GM11168 (cell line): ENCODE data around the gene THRB.

Experiments
- in situ Hi-C: fragments of 300-500 bp; cut with MboI; formaldehyde crosslinking; loops from one replicate; pipeline ENCODE4 v1.12.0; 2022; ENCODE audit warnings: low sequenced_read_pairs; ENCODE audit not compliant: unreplicated experiment

THRB gene

DNA sequence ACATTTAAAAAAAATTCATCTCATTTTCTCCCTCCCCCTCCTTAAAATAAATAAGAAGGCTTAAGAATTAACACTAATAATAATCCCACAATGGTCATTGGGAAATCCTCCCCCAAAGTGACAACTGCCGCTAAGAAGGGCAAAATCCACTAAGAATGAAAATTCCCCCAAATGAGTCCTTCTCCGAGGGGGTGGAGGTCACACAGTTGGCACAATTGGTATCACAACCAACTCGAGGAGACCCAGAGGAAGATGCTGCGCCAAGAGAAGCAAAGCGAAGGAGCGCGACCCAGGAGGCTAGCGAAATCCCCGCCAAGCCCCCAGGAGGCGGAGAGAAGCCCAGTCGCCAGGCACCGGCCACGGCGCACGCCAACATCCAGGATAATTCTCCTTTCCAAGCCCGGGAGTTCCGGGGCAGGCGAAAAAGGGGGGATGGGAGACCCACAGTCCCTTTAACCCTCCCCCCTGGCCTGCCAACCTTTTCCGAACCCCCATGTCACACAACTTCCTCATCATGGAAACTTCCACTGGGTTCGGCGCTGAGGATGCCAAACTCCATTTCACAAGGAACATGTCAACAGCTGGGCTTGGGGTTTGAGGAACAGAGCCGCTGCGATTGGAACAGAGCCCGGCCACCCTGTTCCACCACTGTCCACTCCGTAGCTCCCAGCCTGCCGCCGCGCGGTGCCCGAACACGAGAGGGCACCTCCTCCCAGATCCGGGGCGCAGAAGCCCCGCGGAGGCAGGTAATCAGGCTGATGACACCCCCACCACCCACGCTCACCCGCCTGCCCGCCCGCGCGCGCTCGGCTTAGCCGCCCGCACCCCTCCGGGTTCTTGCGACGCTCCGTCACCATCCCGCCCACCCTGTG lies 668 bp downstream of the THRB start:
- in situ Hi-C loops, result no loop called here

DNA sequence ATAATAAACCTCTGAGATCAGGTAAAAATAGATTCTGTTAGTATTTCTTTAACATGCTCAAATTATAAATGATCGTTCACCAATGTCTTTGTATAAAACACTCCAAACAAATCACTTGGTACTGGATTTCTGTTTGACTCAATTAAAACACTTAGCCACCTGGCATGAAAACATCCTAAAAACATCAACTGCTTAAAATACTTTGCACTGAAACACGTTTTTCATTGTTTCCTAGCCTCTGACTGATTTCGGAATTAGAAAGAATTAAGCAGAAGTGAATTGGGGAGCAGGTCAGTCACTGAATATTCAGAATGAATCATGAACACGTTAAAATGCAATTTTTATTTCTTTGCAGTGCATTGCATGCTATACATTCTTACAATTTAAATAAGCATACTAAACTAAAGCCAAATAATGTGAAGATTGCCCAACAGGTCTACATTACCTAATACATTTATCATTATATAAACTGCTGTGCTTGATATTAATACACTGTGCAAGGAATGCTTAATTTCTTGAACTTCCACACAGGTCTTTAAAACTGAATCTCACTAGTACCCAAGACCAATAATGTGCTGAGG lies 1.6 kb downstream of the THRB start:
- in situ Hi-C loops, result no loop called here

- in situ Hi-C loops, result no loop called here
Measured at GRCh38 chr3:24490151-24490550, 4.5 kb downstream of the THRB start.

DNA sequence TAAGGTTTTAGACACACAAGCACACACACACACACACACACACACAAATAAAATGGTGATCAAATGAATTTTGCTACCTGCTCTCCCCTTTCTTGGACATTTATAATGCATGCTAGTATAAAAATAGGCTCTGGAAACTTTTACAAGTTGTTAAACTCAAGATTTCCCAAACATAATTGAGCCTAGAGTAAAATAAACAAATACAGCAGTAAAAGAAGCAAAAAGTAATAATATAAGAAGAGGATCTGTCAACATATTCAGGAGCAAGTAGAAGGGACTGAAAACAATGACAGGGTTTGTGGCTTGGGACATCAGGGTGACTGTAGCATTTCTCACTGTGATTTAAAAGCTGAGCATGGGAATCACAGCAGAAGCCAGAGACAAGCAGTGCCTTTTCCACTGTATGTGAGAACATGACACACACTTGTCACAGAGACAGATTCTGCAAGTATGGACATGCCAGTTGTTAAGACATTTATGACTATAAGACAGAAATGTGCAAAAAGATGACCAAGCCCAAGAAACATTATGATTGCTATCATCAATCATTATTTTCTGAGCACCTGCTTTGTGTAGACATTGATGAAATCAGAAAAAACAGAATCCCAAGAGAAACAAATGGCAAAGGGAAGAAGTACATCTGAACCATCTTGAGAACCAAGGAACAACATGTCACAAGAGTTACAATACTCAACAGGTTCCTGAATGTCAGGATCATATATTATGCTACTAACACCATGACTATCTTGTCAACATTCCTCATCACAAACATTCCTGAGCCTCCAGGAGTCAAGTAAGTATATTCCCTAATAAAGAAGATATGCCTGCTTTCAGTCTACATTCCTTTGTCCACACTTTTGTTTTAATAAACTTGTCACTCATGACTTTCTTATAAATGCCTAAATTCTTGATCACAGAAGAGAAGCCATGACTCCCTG lies 7.1 kb downstream of the THRB start:
- in situ Hi-C loops, result no loop called here

- in situ Hi-C loops, result no loop called here
Measured at GRCh38 chr3:24485511-24485910, 9.1 kb downstream of the THRB start.

- in situ Hi-C loops, result no loop called here
Measured at GRCh38 chr3:24483873-24484272, 10.8 kb downstream of the THRB start.

DNA sequence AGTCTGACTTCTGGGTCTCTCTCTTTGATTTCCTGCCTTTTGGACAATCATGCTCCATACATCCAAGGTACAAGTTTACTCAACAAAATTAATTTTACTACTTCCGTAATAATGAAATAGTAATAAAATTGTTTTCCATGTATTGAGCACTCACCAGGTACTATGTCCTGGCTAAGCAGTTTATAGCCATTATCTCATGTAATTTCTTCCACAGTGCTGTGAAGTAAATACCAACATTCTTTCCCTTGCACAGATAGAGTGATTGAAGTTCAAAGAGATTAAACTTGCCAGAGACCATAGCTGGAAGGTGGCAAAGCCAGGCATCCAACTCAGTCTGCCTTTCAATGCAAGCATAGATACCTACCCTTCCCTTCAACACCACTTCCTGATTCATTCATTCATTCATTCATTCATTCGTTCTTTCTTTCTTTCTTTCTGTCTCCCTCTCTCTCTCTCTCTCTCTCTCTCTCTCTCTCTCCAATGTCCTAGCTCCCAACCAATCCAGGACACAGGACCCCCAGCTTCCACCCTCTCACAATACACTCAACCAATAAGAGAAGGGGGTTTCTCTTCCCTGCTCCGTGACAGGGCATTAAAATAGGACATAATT lies 12.4 kb downstream of the THRB start:
- in situ Hi-C loops, result no loop called here

GRCh38 chr3:24481193-24481592 lies 13.5 kb downstream of the THRB start:
- in situ Hi-C loops, result no loop called here

DNA sequence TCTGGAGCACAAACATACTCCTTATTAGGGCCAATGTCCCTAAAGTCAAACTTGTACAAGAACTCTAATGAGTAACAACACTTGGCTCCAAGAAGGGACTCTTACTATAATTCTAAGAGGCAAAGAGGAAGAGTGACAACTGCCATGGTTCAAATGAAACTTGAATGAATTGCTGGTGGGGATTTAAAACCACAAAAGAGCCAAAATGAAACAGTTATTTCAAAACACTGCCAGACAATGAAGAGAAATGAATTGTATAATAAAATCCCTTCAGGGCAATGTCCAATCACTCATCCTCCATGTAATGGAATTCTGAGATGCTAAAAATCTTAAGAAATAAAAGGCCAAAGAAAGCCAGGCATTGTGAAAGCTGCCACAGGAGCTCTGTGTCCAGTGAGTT lies 14.2 kb downstream of the THRB start:
- in situ Hi-C loops, result no loop called here

GRCh38 chr3:24479816-24480215 lies 14.8 kb downstream of the THRB start:
- in situ Hi-C loops, result no loop called here

- in situ Hi-C loops, result no loop called here
Measured at GRCh38 chr3:24476871-24477656, 17.6 kb downstream of the THRB start.

DNA sequence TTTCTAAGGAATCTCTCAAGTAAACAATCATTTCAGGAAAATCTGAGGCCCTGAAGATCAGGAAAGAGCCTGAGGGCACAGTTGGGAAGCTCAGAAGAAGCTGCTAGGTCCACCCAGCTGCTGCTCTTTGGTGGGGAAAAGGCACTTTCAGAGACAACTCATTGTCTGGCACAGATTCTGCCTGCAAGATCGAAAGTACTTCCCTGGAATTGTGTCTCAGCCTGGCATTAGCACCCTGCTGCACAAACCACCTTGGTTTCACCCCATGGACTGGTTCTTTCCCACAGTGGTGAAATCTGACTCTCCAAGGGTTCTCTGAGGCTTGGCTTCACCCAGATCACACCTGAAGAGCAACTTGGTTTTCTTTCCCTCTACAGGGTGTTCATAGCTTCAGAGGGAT lies 18.7 kb downstream of the THRB start:
- in situ Hi-C loops, result no loop called here

GRCh38 chr3:24474862-24475261 lies 19.8 kb downstream of the THRB start:
- in situ Hi-C loops, result no loop called here

DNA sequence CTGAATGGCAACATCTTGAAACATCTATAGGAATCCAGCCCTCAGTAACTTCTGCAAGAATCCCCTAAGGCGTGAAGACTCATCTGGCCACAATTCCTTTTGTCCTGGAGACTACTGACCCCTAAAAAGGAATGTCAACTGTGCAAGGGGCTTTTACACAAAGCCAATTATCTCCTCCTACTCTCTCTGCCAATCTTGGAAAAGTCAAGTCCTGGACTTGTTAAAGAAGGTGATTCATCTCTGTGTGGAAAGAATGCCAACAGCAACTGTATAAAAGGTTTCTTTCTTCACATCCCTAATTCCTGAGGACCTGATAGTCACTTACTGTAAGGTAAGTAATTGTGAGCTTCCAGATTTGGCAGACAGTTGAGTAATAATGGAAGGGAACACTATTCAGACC lies 22.3 kb downstream of the THRB start:
- in situ Hi-C loops, result no loop called here

DNA sequence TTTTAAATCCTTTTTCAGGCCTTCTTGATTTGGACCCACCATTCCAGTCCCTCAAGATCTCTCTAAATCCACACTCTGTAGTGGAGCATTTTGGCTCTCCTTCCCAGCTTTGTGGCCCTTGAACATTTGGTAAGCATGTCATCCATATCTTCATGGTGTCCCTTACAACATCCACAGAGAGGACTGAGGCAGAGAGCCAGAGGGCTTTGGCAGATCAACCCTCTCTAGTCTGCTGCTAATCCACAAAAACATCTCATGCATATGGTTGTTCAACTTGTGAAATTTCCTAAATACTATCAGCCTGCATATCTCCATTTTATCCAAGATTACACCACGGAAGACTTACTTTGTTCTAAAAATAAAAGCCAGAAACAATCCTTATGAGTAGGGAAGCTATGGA lies 23.2 kb downstream of the THRB start:
- in situ Hi-C loops, result no loop called here

DNA sequence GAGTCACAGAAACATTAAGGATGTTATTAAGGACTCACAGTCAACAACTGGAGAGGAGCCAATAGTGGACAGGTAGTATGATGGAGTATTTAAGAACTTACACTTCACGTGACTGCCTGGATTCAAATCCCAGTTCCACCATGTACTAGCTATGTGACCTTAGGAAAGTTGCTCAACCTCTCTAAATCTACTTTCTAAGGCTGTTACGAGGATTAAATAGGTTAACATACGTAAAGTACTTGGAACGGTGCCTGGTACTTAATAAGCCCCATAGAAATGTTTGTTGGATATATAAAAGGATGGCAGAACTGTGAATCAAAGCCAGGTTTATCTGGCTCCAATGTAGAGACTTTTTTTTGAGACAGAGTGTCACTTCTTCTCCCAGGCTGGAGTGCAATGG lies 24.4 kb downstream of the THRB start:
- in situ Hi-C loops, result no loop called here

DNA sequence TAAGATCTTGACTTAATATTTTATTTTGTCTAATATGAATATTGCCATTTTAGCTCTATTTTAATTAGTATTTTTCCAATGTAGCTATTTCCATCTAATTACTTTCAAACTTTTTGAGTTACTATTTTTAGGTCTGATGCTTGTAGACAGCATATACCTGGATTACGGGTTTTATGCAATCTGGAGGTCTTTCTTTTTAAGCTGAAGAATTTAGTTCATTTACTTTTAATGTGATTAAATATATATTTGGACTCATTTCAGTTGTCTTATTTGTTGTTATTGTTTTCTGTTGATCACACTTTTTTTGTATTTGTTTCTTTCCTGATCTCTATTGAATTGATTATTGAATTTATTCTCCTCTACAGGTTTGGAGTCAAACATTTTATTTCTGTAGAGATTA lies 30.3 kb downstream of the THRB start:
- in situ Hi-C loops, result no loop called here

- in situ Hi-C loops, result no loop called here
Measured at GRCh38 chr3:24462737-24463136, 31.9 kb downstream of the THRB start.

DNA sequence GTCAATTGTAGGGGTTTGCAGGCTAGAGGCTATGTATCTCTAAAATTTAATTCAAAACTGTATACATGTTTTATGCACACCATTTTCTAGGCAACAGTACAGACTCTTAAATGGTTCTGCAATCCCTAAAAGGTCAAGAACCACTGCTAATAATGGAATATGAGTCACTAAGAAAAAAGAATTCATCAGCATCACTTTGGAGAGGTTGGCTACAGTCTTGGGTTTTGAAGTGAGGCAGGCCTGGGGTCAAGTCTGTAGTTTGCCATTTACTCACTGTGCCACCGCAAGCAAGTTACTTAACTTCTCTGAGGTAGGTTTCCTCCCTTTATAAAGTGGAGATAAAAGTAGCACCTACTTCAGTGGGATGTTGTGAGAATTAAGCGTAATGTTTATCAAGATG lies 33.7 kb downstream of the THRB start:
- in situ Hi-C loops, result no loop called here

DNA sequence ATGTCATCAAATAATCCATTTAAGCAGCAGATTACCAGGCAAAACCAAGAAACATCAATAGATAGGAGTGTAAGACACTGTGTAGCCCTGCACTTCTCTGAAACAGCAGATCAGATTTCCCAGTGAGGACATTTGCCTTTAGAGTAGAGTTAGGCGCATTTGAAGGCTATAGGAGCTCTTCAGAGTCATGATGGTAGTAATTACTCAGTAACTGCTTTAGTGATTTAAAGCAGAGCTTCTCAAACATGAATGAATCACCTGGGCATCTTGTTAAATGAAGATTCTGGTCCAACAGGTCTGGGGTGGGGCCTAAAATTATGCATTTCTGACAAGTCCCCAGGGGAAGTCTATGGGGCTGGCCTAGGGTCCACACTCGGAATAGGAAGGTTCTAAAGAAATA lies 36.9 kb downstream of the THRB start:
- in situ Hi-C loops, result no loop called here
